H9 (cell line): ENCODE data around the gene SYVN1. TPM values are rescaled to one million over a fixed set of nuclear protein-coding genes. Genes with fewer than 3 reads are reported as not detected.

Source experiments
- DNase-seq: peaks from one replicate; pipeline ENCODE4 v3.0.0-alpha.2; 2017
- H2AFZ ChIP-seq: one replicate; pipeline ENCODE4 v1.6.1; 2013; ENCODE audit warnings: mild to moderate bottlenecking, low read length, control low read depth, moderate library complexity
- H2AK5ac ChIP-seq: 2 replicates; pipeline ENCODE4 v1.6.1; 2013; ENCODE audit warnings: low read length, control low read depth, mixed read lengths; ENCODE audit not compliant: insufficient read length
- H2BK120ac ChIP-seq: one replicate; pipeline ENCODE4 v1.6.1; 2013; ENCODE audit warnings: low read depth, mild to moderate bottlenecking, low read length, control low read depth, inconsistent platforms; ENCODE audit not compliant: poor library complexity, severe bottlenecking
- H2BK12ac ChIP-seq: 2 replicates; pipeline ENCODE4 v1.6.1; 2013; ENCODE audit warnings: low read length, control low read depth, mixed read lengths, low read depth; ENCODE audit not compliant: insufficient read length
- H2BK15ac ChIP-seq: 2 replicates; pipeline ENCODE4 v1.6.1; 2013; ENCODE audit warnings: low read depth, low read length, control low read depth
- H2BK20ac ChIP-seq: one replicate; pipeline ENCODE4 v1.6.1; 2013; ENCODE audit warnings: low read depth, mild to moderate bottlenecking, low read length, control low read depth, inconsistent platforms; ENCODE audit not compliant: poor library complexity, severe bottlenecking
- H2BK5ac ChIP-seq: 2 replicates; pipeline ENCODE4 v1.6.1; 2013; ENCODE audit warnings: low read length, control low read depth, mixed read lengths; ENCODE audit not compliant: insufficient read length
- H3K14ac ChIP-seq: 2 replicates; pipeline ENCODE4 v1.6.1; 2013; ENCODE audit warnings: low read length, control low read depth; ENCODE audit not compliant: insufficient read depth
- H3K18ac ChIP-seq: 2 replicates; pipeline ENCODE4 v1.6.1; 2013; ENCODE audit warnings: low read depth, mild to moderate bottlenecking, mixed read lengths, low read length, control low read depth; ENCODE audit not compliant: insufficient read length
- H3K23ac ChIP-seq: 2 replicates; pipeline ENCODE4 v1.6.1; 2013; ENCODE audit warnings: low read length, control low read depth, mixed read lengths, low read depth; ENCODE audit not compliant: insufficient read length
- H3K23me2 ChIP-seq: 2 replicates; pipeline ENCODE4 v1.6.1; 2013; ENCODE audit warnings: low read depth, mild to moderate bottlenecking, mixed read lengths, low read length, control low read depth; ENCODE audit not compliant: insufficient read length, poor library complexity, severe bottlenecking
- H3K27ac ChIP-seq: 2 replicates; pipeline ENCODE4 v1.5.1; 2013; ENCODE audit warnings: low read length, control low read depth, mixed read lengths, low read depth; ENCODE audit not compliant: insufficient read length
- H3K27me3 ChIP-seq: 2 replicates; pipeline ENCODE4 v1.6.1; 2013; ENCODE audit warnings: low read length, control low read depth, inconsistent platforms; ENCODE audit not compliant: insufficient read depth
- H3K4ac ChIP-seq: 2 replicates; pipeline ENCODE4 v1.6.1; 2013; ENCODE audit warnings: low read depth, mild to moderate bottlenecking, control low read depth, inconsistent platforms, low read length, moderate library complexity
- H3K4me1 ChIP-seq: 2 replicates; pipeline ENCODE4 v1.6.1; 2013; ENCODE audit warnings: low read length, control low read depth, inconsistent platforms; ENCODE audit not compliant: insufficient read depth
- H3K4me2 ChIP-seq: 2 replicates; pipeline ENCODE4 v1.6.1; 2013; ENCODE audit warnings: low read length, control low read depth, mixed read lengths; ENCODE audit not compliant: insufficient read length, insufficient read depth
- H3K56ac ChIP-seq: 2 replicates; pipeline ENCODE4 v1.6.1; 2013; ENCODE audit warnings: low read depth, mild to moderate bottlenecking, mixed read lengths, low read length, control low read depth; ENCODE audit not compliant: insufficient read length
- H3K79me1 ChIP-seq: 2 replicates; pipeline ENCODE4 v1.6.1; 2013; ENCODE audit warnings: low read depth, mild to moderate bottlenecking, moderate library complexity, low read length, control low read depth, inconsistent platforms; ENCODE audit not compliant: insufficient read depth, poor library complexity, severe bottlenecking
- H3K79me2 ChIP-seq: 2 replicates; pipeline ENCODE4 v1.6.1; 2013; ENCODE audit warnings: low read length, control low read depth, inconsistent platforms; ENCODE audit not compliant: insufficient read depth
- H3K9ac ChIP-seq: 2 replicates; pipeline ENCODE4 v1.6.1; 2013; ENCODE audit warnings: low read length, control low read depth, mixed read lengths; ENCODE audit not compliant: insufficient read length; ENCODE audit errors: extremely low read depth
- H3K9me3 ChIP-seq: one replicate; pipeline ENCODE4 v1.6.1; 2013; ENCODE audit warnings: low read depth, low read length, inconsistent platforms; ENCODE audit not compliant: control insufficient read depth
- H3T11ph ChIP-seq: one replicate; pipeline ENCODE4 v1.6.1; 2013; ENCODE audit warnings: mild to moderate bottlenecking, low read length, control low read depth, inconsistent platforms
- H4K20me1 ChIP-seq: one replicate; pipeline ENCODE4 v1.6.1; 2013; ENCODE audit not compliant: control insufficient read depth, insufficient read length, insufficient read depth
- H4K5ac ChIP-seq: 2 replicates; pipeline ENCODE4 v1.6.1; 2013; ENCODE audit warnings: low read depth, mild to moderate bottlenecking, mixed read lengths, low read length, control low read depth; ENCODE audit not compliant: insufficient read length
- H4K8ac ChIP-seq: replicated peaks from 2 replicates; pipeline ENCODE4 v1.6.1; 2013; ENCODE audit warnings: low read length, control low read depth, mixed read lengths, low read depth; ENCODE audit not compliant: insufficient read length
- H4K91ac ChIP-seq: 2 replicates; pipeline ENCODE4 v1.6.1; 2013; ENCODE audit warnings: low read depth, mild to moderate bottlenecking, moderate library complexity, mixed read lengths, low read length, control low read depth; ENCODE audit not compliant: insufficient read length
- H3K27ac Mint-ChIP-seq, 3 experiments: 2 replicates in 2 of 3; 3 replicates in 1 of 3; pipeline ENCODE4 v1.8.0; 2020 to 2021; ENCODE audit warnings: mixed read lengths in 3 of 3, mild to moderate bottlenecking in 1 of 3, moderate library complexity in 1 of 3
- H3K27me3 Mint-ChIP-seq: 2 replicates; pipeline ENCODE4 v1.8.0; 2021; ENCODE audit warnings: low read depth, mild to moderate bottlenecking, moderate library complexity, mixed read lengths
- H3K36me3 Mint-ChIP-seq, 3 experiments: 2 replicates in 2 of 3; 3 replicates in 1 of 3; pipeline ENCODE4 v1.8.0; 2020 to 2021; ENCODE audit warnings: low read depth in 3 of 3, mixed read lengths in 3 of 3; ENCODE audit not compliant: insufficient read depth in 1 of 3
- H3K4me1 Mint-ChIP-seq, 2 experiments: 2 replicates each; pipeline ENCODE4 v1.8.0; 2020; ENCODE audit warnings: mixed read lengths in 2 of 2
- H3K4me3 Mint-ChIP-seq, 2 experiments: 2 replicates in 1 of 2; 3 replicates in 1 of 2; pipeline ENCODE4 v1.8.0; 2020 to 2021; ENCODE audit warnings: mild to moderate bottlenecking in 2 of 2, mixed read lengths in 2 of 2, moderate library complexity in 1 of 2
- H3K9me3 Mint-ChIP-seq, 2 experiments: 2 replicates in 1 of 2; 3 replicates in 1 of 2; pipeline ENCODE4 v1.8.0; 2020; ENCODE audit warnings: mild to moderate bottlenecking in 2 of 2, mixed read lengths in 2 of 2, moderate library complexity in 1 of 2
- CTCF ChIP-seq: fragments of 200-600 bp; sonication (generic); conservative IDR thresholded peaks from 3 replicates; pipeline ENCODE4 v1.8.0; 2021; ENCODE audit warnings: antibody characterized with exemption, mild to moderate bottlenecking
- WGBS: extraction: QIAGEN DNeasy Blood & Tissue Kit; methylation state at CpG from one replicate; pipeline ENCODE4 v1.1.7; 2013; ENCODE audit warnings: missing lambda C conversion rate, low lambda C conversion rate, mixed read lengths; ENCODE audit not compliant: insufficient read length; ENCODE audit errors: extremely low coverage; 5-methylcytosine and 5-hydroxymethylcytosine counted together
- total RNA-seq: library from RNA; stranded (reverse); gene quantifications from 2 replicates; pipeline ENCODE4 v1.2.1, GENCODE V29; 2021

The SYVN1 gene
- total RNA-seq, 1 experiment from 2014 or later, result 31.6 TPM

DNA sequence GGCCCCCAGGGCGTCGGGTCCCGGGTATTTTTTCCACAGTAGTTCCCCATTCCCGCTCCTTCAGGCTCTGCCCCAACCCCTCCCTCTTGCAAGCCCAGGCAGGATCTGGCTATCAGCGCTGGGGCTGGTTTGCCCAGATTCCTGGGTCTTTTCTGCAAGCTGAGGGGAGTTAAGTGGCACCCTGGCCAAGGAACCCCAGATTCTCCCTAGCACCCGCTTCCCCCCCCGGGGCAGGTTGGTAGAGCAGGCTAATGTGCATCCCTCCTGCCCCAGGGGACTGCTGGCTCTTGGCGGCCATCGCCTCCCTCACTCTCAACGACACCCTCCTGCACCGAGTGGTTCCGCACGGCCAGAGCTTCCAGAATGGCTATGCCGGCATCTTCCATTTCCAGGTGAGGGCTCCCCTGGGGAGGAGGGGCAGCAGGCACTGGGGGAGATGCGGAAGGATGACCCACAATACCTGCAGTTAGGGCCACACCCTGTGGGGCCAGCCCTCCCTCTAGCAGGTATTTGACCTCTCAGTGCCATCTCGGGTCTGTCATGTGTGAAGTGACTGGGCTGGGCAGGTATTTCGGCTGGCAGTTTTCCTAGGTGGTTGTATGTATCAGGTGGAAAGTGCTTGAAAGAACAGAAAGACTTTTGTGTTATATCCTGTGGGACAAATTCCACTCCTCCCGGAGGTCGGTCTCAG lies 49.0 kb upstream of the SYVN1 start:
- no peak overlapping the region for H2BK120ac ChIP-seq
- no peak overlapping the region for H3K23ac ChIP-seq
- no peak overlapping the region for H4K5ac ChIP-seq
- no peak overlapping the region for H3T11ph ChIP-seq
- H3K9me3 ChIP-seq, result no peaks in the 10 kb centered on the region
- H4K8ac ChIP-seq, result no peak overlapping the region
- no peak overlapping the region for H2AFZ ChIP-seq
- H3K4me2 ChIP-seq, result peak overlapping the region; percentile 87
- H2BK20ac ChIP-seq, result no peak overlapping the region
- no peak overlapping the region for H3K9ac ChIP-seq
- WGBS, result no CpG with 5 or more reads among the region's 19 CpGs
- H3K27me3 ChIP-seq, result no peaks in the 10 kb centered on the region
- H4K91ac ChIP-seq, result no peak overlapping the region
- H3K27ac ChIP-seq, result no peak overlapping the region
- no peak for TF ChIP-seq CTCF
- no peak overlapping the region for H3K4ac ChIP-seq
- peaks cover 2% of the 10 kb centered on the region; the same call in 1 of the 2 replicates for H3K79me2 ChIP-seq
- no peak overlapping the region for H2AK5ac ChIP-seq
- peaks cover 43 to 48% of the 10 kb centered on the region in 2 experiments for H3K4me1 Mint-ChIP-seq
- H3K9me3 Mint-ChIP-seq, result no peaks in the 10 kb centered on the region
- no peaks in the 10 kb centered on the region for H3K79me1 ChIP-seq
- H3K23me2 ChIP-seq, result peaks cover 14% of the 10 kb centered on the region
- H2BK12ac ChIP-seq, result no peak overlapping the region
- H3K18ac ChIP-seq, result no peak overlapping the region
- no peak overlapping the region for H3K14ac ChIP-seq
- no peaks in the 10 kb centered on the region for H4K20me1 ChIP-seq
- peaks cover 9% of the 10 kb centered on the region; the same call in 1 of the 2 replicates for H3K4me1 ChIP-seq
- DNase-seq, result peak; percentile 38
- no peak overlapping the region for H2BK15ac ChIP-seq
- peak overlapping the region; percentile 92 to 96 for H3K4me3 Mint-ChIP-seq
- H3K36me3 Mint-ChIP-seq, result peaks cover 15 to 25% (median 25%) of the 10 kb centered on the region in 3 experiments
- no peak overlapping the region for H2BK5ac ChIP-seq
- no peak overlapping the region for H3K56ac ChIP-seq
- H3K27me3 Mint-ChIP-seq, result no peaks in the 10 kb centered on the region
- peak overlapping the region; percentile 33 to 92 (median 57); a peak in 2 of 7 replicates for H3K27ac Mint-ChIP-seq
